ENCODE data around the gene ARHGAP22. TPM values are rescaled to one million over a fixed set of nuclear protein-coding genes. Genes with fewer than 3 reads are reported as not detected.

The ARHGAP22 gene
- total RNA-seq, 1 donor from 2014 or later = 2.1 TPM

GRCh38 chr10:48607356-48608278 lies 2.7 kb upstream of the ARHGAP22 start:
- DNase-seq = no peak

- DNase-seq = no peak
Measured at GRCh38 chr10:48606530-48607355, 1.9 kb upstream of the ARHGAP22 start.

- DNase-seq = no peak
Measured at GRCh38 chr10:48605786-48606529, 1.1 kb upstream of the ARHGAP22 start.

- no peak for DNase-seq
Measured at GRCh38 chr10:48604039-48604990, 558 bp downstream of the ARHGAP22 start.

GRCh38 chr10:48603421-48604038 lies 1.3 kb downstream of the ARHGAP22 start:
- peak; percentile 54 for DNase-seq

GRCh38 chr10:48602401-48603135 lies 2.3 kb downstream of the ARHGAP22 start:
- DNase-seq = no peak

GRCh38 chr10:48601789-48602188 lies 3.1 kb downstream of the ARHGAP22 start:
- no peak for DNase-seq

- DNase-seq = no peak
Measured at GRCh38 chr10:48600645-48601505, 4.0 kb downstream of the ARHGAP22 start.

- DNase-seq = no peak
Measured at GRCh38 chr10:48599830-48600134, 5.1 kb downstream of the ARHGAP22 start.

- DNase-seq = no peak
Measured at GRCh38 chr10:48598936-48599829, 5.7 kb downstream of the ARHGAP22 start.

- DNase-seq = peak; percentile 76
Measured at GRCh38 chr10:48598243-48598935, 6.5 kb downstream of the ARHGAP22 start.

GRCh38 chr10:48595539-48595932 lies 9.3 kb downstream of the ARHGAP22 start:
- no peak for DNase-seq

- no peak for DNase-seq
Measured at GRCh38 chr10:48594803-48595538, 9.9 kb downstream of the ARHGAP22 start.

- DNase-seq = no peak
Measured at GRCh38 chr10:48594371-48594770, 10.5 kb downstream of the ARHGAP22 start.

GRCh38 chr10:48592346-48592745 lies 12.5 kb downstream of the ARHGAP22 start:
- no peak for DNase-seq

- DNase-seq = no peak
Measured at GRCh38 chr10:48590945-48591344, 13.9 kb downstream of the ARHGAP22 start.

- peak; percentile 66 for DNase-seq
Measured at GRCh38 chr10:48589266-48589665, 15.6 kb downstream of the ARHGAP22 start.

Data from tongue (tissue), 2 donors.